ENCODE data around the gene CCPG1. TPM values are rescaled to one million over a fixed set of nuclear protein-coding genes. Genes with fewer than 3 reads are reported as not detected.
"Not testable (repeated sequence)": the region's sequence is repeated elsewhere in the genome, so short reads cannot be mapped to it uniquely, and the experiment has no call there.

The CCPG1 gene, protein sequence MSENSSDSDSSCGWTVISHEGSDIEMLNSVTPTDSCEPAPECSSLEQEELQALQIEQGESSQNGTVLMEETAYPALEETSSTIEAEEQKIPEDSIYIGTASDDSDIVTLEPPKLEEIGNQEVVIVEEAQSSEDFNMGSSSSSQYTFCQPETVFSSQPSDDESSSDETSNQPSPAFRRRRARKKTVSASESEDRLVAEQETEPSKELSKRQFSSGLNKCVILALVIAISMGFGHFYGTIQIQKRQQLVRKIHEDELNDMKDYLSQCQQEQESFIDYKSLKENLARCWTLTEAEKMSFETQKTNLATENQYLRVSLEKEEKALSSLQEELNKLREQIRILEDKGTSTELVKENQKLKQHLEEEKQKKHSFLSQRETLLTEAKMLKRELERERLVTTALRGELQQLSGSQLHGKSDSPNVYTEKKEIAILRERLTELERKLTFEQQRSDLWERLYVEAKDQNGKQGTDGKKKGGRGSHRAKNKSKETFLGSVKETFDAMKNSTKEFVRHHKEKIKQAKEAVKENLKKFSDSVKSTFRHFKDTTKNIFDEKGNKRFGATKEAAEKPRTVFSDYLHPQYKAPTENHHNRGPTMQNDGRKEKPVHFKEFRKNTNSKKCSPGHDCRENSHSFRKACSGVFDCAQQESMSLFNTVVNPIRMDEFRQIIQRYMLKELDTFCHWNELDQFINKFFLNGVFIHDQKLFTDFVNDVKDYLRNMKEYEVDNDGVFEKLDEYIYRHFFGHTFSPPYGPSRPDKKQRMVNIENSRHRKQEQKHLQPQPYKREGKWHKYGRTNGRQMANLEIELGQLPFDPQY
- total RNA-seq (2014; rRNA removed; shearing (Covaris generic)): 9.2 and 9.8 TPM in 2 replicates
- total RNA-seq (2022): 26.0 and 32.6 TPM in 2 replicates
- percentile 73 among the genes with signal in this experiment for Bru-seq, nascent RNA
- BruChase-seq, experiment 1, labeled RNA remaining after a 6-hour chase: percentile 65 among the genes with signal in this experiment
- percentile 86 among the genes with signal in this experiment for BruChase-seq, experiment 2, labeled RNA remaining after a 2-hour chase
- long read RNA-seq, full-length matches to known transcripts: 53 of 67 reads
- long read RNA-seq, partial matches to known transcripts: 5 of 67 reads
- long read RNA-seq, other reads (novel, unspliced or antisense): 9 of 67 reads

DNA sequence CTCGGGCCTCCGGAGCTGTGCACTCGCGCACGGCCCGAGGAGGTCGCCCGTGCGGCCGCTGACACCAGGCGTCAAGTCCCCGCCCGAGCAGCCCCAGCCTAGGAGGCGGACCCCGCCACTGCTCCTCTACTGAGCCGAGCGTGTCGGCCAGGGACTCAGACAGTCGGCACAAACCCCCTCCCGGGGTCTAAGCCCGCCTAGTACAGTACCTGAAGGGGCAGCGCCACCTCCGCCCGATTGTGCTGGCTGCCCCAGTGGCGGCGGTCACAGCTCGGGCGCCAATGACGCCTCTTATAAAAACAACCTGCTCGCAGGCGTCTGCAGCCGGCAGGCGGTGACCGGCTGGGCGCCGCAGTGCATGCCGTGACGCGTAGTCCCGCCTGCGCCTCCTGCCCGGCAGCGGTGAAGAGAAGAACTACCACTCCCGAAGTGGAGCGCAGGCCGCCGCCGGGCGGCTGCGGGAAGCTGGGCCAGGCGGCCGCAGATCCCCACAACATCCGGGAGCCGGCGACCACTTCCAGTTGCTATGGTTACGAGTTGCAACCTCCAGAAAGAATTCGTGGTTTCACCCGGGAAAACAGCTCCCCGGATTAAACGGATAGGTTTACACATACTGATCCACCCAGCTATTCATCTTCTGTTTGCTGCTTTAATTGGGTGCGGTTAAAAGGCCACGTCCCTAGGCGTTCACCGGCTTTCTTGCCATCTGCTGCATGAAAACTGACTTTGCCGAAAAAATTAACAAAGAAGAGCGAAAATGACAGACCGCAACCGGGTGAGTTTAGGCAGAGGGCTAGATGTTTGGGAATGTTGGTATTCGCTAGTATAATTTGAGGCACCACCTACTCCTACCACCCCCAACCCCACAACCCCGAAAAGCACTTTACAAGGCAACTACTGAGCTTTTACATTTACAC, at the start of gene CCPG1, which contains the start of gene PIERCE2:
Gene CCPG1 (minus strand): TSS at position 348 of the 917 bp plus-strand sequence. CDS start 18,935 bp downstream, outside the sequence.
Gene PIERCE2 (plus strand): TSS at position 484 of the 917 bp plus-strand sequence. CDS start 274 bp downstream, at position 758.
- BruUV-seq (replicated peaks): no TSS peak
- Histone ChIP-seq H3K4me3 (ENCODE audit: low read depth, low read length, poor library complexity, severe bottlenecking) (peak within 1 kb of the TSS; percentile 76), H3K9me3 (ENCODE audit: low read length) (no peaks in the 10 kb centered on the region), H3K9me2 (ENCODE audit: insufficient read depth, low read length) (no peaks in the 10 kb centered on the region), H2AFZ (ENCODE audit: low read length) (peak within 1 kb of the TSS; percentile 100), H3K4me2 (ENCODE audit: low read length) (peak within 1 kb of the TSS; percentile 93), H4K20me1 (ENCODE audit: insufficient read depth, low read length) (no peaks in the 10 kb centered on the region), H3K79me2 (ENCODE audit: insufficient read depth, low read depth, low read length) (peaks cover 21% of the 10 kb centered on the region; the same call in 1 of the 2 replicates), H3K36me3 (ENCODE audit: insufficient read depth, low read length) (no peaks in the 10 kb centered on the region), H3K4me1 (ENCODE audit: insufficient read depth, low read length, poor library complexity, severe bottlenecking) (peaks cover 43% of the 10 kb centered on the region), H3K27ac (ENCODE audit: low read depth, low read length, poor library complexity, severe bottlenecking) (peak within 1 kb of the TSS; percentile 65)
- TF ChIP-seq EZH2phosphoT487 (IDR thresholded peaks at IDR 0.05; ENCODE audit: borderline replicate concordance, low read depth, low read length): no peak
- TF ChIP-seq, protein P1, sequence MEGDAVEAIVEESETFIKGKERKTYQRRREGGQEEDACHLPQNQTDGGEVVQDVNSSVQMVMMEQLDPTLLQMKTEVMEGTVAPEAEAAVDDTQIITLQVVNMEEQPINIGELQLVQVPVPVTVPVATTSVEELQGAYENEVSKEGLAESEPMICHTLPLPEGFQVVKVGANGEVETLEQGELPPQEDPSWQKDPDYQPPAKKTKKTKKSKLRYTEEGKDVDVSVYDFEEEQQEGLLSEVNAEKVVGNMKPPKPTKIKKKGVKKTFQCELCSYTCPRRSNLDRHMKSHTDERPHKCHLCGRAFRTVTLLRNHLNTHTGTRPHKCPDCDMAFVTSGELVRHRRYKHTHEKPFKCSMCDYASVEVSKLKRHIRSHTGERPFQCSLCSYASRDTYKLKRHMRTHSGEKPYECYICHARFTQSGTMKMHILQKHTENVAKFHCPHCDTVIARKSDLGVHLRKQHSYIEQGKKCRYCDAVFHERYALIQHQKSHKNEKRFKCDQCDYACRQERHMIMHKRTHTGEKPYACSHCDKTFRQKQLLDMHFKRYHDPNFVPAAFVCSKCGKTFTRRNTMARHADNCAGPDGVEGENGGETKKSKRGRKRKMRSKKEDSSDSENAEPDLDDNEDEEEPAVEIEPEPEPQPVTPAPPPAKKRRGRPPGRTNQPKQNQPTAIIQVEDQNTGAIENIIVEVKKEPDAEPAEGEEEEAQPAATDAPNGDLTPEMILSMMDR (conservative IDR thresholded peaks at IDR 0.05; ENCODE audit: low read length): peak; percentile 62
- ChIA-PET CTCF (ENCODE audit: unreplicated experiment) (interaction anchor here (1.0 to 1.1 kb wide), 3 partner anchors 85 to 471 kb away, joined by 3 to 4 read pairs (median 4); partner anchors contain the start of genes PIGB and PIGBOS1), POLR2A (interaction anchor here (0.6 to 2.7 kb wide), 10 partner anchors 9 to 657 kb away, joined by 3 to 8 read pairs (median 3); partner anchors contain the start of genes PIGB and PIGBOS1)
- peak; percentile 95 for DNase-seq (ENCODE audit: low spot score)
- intact Hi-C loops (cut with micrococcal nuclease; ENCODE audit: unreplicated experiment): loop anchor here (1.0 to 5.0 kb wide), 2 partner anchors 89 to 211 kb away; partner anchors contain the start of genes PIGB, PIGBOS1 and RSL24D1

DNA sequence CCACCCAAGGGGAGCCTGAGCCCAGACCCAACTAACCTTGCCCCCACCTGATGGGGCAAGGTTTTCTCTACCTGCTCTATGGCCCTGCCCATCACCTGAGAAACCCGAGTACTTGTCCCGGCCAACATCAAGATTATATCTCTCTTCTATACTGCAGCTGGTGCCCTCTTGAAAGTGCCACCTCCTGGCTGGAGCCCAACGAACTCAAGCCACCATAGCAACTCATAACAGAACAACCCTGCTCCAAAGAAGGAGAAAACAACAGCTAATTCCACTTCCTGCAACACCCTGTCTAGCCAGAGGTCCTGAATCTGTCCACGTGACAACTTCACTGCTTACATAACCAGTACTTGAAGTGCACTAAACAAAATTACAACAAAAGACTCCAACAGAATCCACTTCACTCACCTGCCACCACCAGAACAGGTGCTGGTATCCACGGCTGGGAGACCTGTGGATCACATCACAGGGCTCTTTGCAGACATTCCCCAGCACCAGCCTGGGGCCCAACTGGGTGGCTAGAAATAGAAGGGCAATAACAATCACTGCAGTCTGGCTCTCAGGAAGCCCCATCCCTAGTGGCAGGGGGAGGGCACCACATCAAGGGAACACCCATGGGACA, 49.4 kb upstream of the CCPG1 start:
- Histone ChIP-seq H3K27ac (ENCODE audit: low read depth, low read length, poor library complexity, severe bottlenecking) (no peak overlapping the region), H3K4me3 (ENCODE audit: low read depth, low read length, poor library complexity, severe bottlenecking) (no peak overlapping the region), H3K79me2 (ENCODE audit: insufficient read depth, low read depth, low read length) (no peaks in the 10 kb centered on the region), H3K9me3 (ENCODE audit: low read length) (no peaks in the 10 kb centered on the region), H3K9me2 (ENCODE audit: insufficient read depth, low read length) (no peaks in the 10 kb centered on the region), H2AFZ (ENCODE audit: low read length) (no peak overlapping the region), H3K4me1 (ENCODE audit: insufficient read depth, low read length, poor library complexity, severe bottlenecking) (no peaks in the 10 kb centered on the region), H3K36me3 (ENCODE audit: insufficient read depth, low read length) (no peaks in the 10 kb centered on the region), H3K4me2 (ENCODE audit: low read length) (no peak overlapping the region), H4K20me1 (ENCODE audit: insufficient read depth, low read length) (no peaks in the 10 kb centered on the region)
- BruUV-seq (replicated peaks): no TSS peak
- no peak for TF ChIP-seq EZH2phosphoT487 (IDR thresholded peaks at IDR 0.05; ENCODE audit: borderline replicate concordance, low read depth, low read length)
- TF ChIP-seq, protein P1 (conservative IDR thresholded peaks at IDR 0.05; ENCODE audit: low read length): no peak
- intact Hi-C loops (cut with micrococcal nuclease; ENCODE audit: unreplicated experiment): no loop called here
- ChIA-PET POLR2A (interaction anchor here (1.0 kb wide), 1 partner anchor 30 kb away, joined by 3 read pairs; no protein-coding TSS in a partner anchor), CTCF (ENCODE audit: unreplicated experiment) (no interaction called here)
- DNase-seq (ENCODE audit: low spot score): no peak

DNA sequence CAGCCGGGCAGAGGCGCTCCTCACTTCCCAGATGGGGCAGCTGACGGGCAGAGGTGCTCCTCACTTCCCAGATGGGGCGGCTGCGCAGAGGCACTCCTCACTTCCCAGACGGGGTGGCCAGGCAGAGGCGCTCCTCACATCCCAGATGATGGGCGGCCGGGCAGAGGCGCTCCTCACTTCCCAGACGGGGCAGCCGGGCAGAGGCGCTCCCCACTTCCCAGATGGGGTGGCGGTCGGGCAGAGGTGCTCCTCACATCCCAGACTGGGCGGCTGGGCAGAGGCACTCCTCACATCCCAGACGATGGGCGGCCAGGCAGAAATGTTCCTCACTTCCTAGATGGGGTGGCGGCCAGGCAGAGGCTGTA, 38.9 kb upstream of the CCPG1 start:
- H3K36me3 ChIP-seq (ENCODE audit: insufficient read depth, low read length); BruUV-seq (replicated peaks); H3K9me3 ChIP-seq (ENCODE audit: low read length); H3K79me2 ChIP-seq (ENCODE audit: insufficient read depth, low read depth, low read length); CTCF ChIA-PET (ENCODE audit: unreplicated experiment); H3K9me2 ChIP-seq (ENCODE audit: insufficient read depth, low read length); DNase-seq (ENCODE audit: low spot score); H4K20me1 ChIP-seq (ENCODE audit: insufficient read depth, low read length); POLR2A ChIA-PET; H2AFZ ChIP-seq (ENCODE audit: low read length); H3K4me3 ChIP-seq (ENCODE audit: low read depth, low read length, poor library complexity, severe bottlenecking); intact Hi-C loops (cut with micrococcal nuclease; ENCODE audit: unreplicated experiment); H3K4me1 ChIP-seq (ENCODE audit: insufficient read depth, low read length, poor library complexity, severe bottlenecking); H3K27ac ChIP-seq (ENCODE audit: low read depth, low read length, poor library complexity, severe bottlenecking); H3K4me2 ChIP-seq (ENCODE audit: low read length): not testable (repeated sequence)

Measured in OCI-LY7 (cell line).